GM21447 (cell line): ENCODE measurements around the gene RASA3.
"Not testable (repeated sequence)": the region's sequence is repeated elsewhere in the genome, so short reads cannot be mapped to it uniquely, and the experiment has no call there.

Source experiments
- ATAC-seq: cut with Tn5 transposase; IDR thresholded peaks from one replicate; pipeline ENCODE4 v1.9.1; 2021; ENCODE audit not compliant: unreplicated experiment

The RASA3 gene

GRCh38 chr13:114128624-114129522 is 3.5 kb downstream of the RASA3 start:
- ATAC-seq = peak; percentile 67

DNA sequence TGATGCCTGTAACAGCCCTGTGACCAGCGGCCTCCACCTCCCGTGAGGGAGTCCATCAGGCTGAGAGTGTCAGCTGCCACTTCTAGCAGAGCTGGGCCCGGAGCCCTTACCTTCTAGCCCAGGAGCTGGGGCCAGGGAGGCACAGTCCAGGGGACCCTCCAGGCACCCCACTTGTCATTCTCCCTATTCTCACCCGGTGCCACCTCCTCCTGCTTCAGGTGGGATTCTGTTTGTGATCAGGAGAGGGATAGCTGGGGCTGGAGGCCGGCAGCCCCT is 4.1 kb downstream of the RASA3 start:
- ATAC-seq = no peak

- no peak for ATAC-seq
Observed at GRCh38 chr13:114127473-114128347, 4.7 kb downstream of the RASA3 start.

DNA sequence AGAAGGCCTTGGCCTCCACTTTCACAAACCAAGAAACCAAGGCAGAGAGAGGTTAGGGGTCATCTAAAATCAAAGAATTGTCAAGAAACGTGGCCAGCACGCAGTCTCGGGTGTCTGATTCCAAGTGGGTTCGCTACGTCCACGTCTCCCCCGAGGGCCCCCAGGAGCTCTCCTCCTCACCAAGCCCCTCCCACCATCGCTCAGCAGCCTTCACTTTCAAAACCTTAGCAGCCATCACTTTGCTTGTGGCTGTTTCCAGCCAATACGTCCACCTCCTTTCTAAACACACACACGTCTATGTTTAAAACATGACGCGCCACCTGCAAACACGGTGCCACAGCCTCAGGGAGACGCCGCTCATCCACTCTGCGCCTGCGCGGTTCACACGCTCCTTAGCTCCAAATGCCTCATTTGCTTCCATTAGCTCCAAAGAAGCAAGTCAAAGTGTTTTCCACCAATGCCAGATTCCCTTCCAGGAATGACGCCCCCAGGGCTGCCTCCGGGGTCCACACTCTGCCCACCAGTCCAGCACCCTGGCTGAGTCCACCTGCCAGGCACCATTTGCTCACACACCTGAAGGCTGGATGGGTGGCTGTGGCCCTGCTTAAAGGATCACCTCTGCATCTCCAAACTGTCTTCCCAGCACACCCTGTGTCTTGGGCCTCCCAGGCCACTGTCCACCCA is 5.5 kb downstream of the RASA3 start:
- no peak for ATAC-seq

DNA sequence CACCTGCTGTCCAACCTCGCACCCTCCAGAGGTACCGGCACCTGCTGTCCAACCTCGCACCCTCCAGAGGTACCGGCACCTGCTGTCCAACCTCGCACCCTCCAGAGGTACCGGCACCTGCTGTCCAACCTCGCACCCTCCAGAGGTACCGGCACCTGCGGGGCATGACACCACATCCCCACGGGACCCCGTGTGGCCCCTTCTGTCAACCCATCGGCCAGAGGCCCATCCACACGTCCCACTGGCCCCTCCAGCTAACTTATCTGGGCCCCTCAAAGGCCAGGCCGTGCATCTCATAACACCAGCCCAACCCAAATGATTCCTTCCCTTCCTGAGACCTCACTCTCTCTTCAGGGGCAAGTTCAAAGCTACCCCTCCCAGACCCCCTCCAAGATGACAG is 6.3 kb downstream of the RASA3 start:
- ATAC-seq = not testable (repeated sequence)

GRCh38 chr13:114125589-114125988 is 6.8 kb downstream of the RASA3 start:
- no peak for ATAC-seq

DNA sequence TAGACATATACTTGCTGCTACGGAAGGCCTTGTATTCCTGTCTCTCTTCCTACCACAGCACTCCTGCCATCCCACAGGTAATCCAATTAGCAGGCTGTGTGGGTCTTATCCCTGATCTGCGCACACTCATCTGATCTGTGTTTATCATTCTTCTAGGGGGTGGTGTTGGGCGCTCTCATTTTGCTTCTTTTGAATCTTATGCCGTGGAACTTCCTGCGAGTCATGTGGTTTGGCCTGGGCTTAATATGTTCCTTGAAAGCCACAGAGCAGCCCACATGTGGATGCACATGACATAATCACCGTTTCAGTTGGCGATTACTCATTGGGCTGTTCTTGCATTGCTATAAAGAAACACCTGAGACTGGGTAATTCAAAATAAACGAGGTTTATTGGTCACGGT is 7.5 kb downstream of the RASA3 start:
- no peak for ATAC-seq

GRCh38 chr13:114124431-114124830 is 8.0 kb downstream of the RASA3 start:
- no peak for ATAC-seq

DNA sequence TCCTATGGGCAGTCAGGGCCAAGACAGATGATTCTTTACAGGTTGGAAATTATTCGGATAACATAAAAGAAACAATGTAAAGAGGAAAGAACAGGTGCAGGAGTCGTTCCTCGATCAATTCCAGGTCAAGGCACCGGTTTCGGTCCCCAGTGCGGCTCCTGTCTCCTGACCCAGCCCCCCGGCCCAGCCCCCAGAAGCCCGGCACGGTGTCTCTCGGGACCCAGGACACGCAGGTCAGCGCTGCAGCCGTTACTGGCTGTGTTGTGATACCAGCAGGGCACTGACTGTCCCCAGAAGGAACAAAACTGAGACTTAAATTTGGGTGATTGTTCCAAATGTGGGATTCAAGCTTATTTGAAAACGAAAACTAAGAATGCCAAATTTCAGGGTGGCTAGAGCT is 8.5 kb downstream of the RASA3 start:
- ATAC-seq = no peak

DNA sequence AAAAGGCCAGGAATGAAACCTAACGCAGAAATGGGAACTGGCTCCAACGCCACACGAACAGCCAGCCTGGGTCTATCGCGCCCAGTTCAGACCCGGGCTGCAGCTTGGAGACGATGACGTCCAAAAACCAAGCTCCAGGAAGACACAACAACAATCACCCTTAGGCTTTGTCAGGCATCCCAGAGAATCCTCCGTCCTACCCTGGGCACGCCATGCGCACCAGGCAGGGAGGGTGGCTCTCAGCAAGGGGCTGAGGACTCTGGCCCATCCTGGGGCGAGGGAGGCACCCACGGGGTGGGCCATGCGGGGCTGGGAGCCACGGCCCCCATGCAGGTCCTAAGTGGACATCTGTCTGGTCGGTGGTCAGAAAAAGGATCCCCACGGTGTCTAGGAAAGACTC is 9.0 kb downstream of the RASA3 start:
- ATAC-seq = no peak

- no peak for ATAC-seq
Observed at GRCh38 chr13:114122591-114123211, 9.7 kb downstream of the RASA3 start.

- ATAC-seq = no peak
Observed at GRCh38 chr13:114122127-114122511, 10.3 kb downstream of the RASA3 start.

DNA sequence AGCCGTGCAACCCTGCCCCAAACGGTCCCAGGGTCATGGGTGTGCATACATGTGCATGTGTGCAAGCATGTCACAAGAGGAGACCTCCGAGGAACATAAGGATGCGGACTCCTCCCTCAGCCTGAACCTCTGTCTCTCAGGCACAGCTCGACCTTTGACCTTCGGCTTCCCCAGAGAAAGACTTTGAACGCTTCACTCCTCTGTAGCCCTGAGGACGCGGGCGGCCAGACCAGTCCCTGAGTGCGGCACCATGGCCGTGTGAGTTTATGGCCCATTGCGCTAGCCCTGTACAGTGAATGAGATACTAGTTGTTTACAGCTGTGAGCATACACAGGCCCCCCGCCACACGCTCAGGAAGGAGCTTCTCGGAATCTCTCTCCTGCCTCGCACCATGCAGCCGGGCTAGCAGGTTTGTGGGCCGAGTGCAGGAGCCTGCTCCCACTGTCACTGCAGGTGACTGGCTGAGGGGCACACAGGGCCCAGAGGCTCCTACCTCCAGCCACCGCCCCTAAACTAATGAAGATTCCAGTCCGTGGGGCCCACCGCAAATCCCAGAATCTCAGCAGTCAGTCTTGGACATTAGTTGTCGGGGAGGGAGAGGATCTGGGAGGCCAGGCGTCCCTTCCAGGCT is 10.8 kb downstream of the RASA3 start:
- ATAC-seq = no peak

DNA sequence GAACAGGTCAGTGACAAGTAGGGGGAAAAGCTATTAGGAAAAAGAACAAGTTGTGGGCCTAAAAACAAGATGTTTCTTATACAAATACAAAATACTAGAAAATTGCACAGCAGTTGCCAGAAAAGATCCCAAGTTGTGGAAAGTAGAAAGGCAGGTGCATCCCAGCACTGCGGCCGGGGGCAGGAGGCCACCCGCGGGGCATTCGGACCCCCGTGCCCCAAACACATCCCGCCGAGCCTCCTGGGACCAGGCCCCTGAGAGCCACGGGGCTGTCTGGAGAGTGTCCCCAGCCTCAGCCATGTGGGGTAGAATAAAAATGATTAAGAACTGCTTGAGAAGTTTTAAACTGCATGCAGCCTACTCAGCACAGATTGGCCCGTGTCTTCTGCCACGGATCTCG is 11.4 kb downstream of the RASA3 start:
- ATAC-seq = no peak

DNA sequence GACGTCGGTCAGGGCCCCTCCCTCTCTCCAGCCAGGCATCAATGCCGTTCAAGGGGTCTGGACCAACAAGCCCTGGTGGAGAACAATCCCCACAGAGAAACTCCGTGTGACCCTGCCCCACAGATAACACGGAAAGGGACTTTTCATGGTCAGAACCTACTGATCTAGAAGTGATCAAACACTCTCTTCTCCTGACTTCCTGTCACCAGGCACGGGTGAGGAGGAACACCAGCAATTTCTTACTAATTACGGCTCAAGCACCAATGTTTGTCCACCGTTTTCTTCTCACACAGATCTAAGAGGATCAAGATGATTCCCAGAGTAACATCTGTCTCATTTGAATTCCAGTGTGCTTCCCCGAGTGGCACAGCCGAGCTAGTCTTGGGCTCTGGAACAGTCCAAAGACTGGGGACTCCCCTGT is 11.8 kb downstream of the RASA3 start:
- ATAC-seq = no peak

- ATAC-seq = no peak
Observed at GRCh38 chr13:114119196-114119595, 13.2 kb downstream of the RASA3 start.

GRCh38 chr13:114118511-114119123 is 13.8 kb downstream of the RASA3 start:
- ATAC-seq = no peak

DNA sequence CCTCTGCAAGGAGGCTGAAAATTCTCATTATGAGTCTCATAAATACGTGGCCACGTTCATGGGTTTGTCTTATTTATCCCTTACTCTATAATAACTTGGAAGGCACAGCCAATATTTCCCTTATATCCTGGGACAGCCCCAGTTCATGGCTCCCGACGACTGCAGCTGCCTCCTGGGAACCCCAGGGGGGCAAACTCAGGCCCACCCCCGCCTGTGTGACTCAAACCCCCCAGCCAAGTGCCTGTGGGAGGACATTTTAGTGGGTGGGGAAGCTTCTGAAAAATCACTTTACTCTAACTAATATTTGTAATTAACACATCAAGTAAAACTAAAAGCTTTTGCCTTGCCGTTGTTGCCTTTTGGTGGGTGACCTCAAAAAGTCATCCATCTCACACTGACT is 14.3 kb downstream of the RASA3 start:
- ATAC-seq = no peak

- not testable (repeated sequence) for ATAC-seq
Observed at GRCh38 chr13:114117341-114117874, 15.0 kb downstream of the RASA3 start.

- no peak for ATAC-seq
Observed at GRCh38 chr13:114116734-114117133, 15.7 kb downstream of the RASA3 start.
